ENCODE results near the gene TSPAN18. TPM values are rescaled to one million over a fixed set of nuclear protein-coding genes. Genes with fewer than 3 reads are reported as not detected.

Gene TSPAN18
- total and polyA plus RNA-seq, 2 of the 8 experiments (the other 6 are each of a cell fraction or from before 2014, with no cell fraction given) = 5.2 to 10.2 TPM

DNA sequence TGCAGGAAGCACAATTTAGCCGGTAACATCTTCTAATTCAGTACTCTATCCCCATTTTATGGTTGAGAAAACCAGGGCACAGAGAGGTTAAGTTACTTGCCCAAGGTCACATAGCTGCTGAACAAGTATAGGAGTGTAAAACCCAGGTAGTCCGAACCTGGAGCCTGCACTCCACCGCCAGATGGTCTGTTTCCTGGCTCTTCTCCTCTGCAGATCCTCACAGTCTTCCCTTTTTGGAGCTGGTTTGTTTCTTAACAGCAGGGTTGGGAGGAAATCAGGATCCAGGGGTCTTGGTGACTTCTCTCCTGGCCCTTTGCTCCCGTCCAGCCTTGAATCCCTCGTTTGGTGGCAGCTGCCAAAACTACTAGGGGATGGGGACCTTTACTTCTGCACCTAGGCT lies 12.0 kb downstream of the TSPAN18 start:
- Histone ChIP-seq H3K27ac (ENCODE audit: low read depth, low read length) (no peak overlapping the region), H3K23ac (ENCODE audit: insufficient read length) (no peak overlapping the region), H3K4me2 (ENCODE audit: insufficient read depth in 1 of 2, low read depth in 2 of 2, low read length in 2 of 2) (no peak overlapping the region), H4K91ac (replicated peaks; ENCODE audit: insufficient read length, low read length) (no peak overlapping the region), H2BK20ac (ENCODE audit: low read length) (0 out of 2 replicates have a peak overlapping the region, but pooled peaks have one; percentile 73), H2BK5ac (ENCODE audit: low read depth, low read length) (no peak overlapping the region; the same call in 1 of the 2 replicates), H3K9ac (replicated peaks in 1 of 4; ENCODE audit: extremely low read depth in 1 of 4, low read depth in 3 of 4, low read length in 3 of 4) (no peak overlapping the region), H3K14ac (ENCODE audit: insufficient read length) (no peak overlapping the region), H3K79me2 (ENCODE audit: control insufficient read depth in 1 of 2, insufficient read depth in 2 of 2, low read length in 2 of 2) (no peaks in the 10 kb centered on the region), H3K23me2 (ENCODE audit: low read depth, low read length) (no peaks in the 10 kb centered on the region), H3K4me3 (ENCODE audit: extremely low read depth in 1 of 4, insufficient read depth in 2 of 4, low read depth in 3 of 4, low read length in 4 of 4) (no peak overlapping the region), H3K18ac (ENCODE audit: extremely low read depth, low read length) (no peak overlapping the region), H2BK120ac (replicated peaks; ENCODE audit: low read depth, low read length) (no peak overlapping the region), H2BK15ac (ENCODE audit: low read length) (0 out of 2 replicates have a peak overlapping the region, but pooled peaks have one; percentile 13), H3K56ac (replicated peaks; ENCODE audit: insufficient read length, low read depth, low read length) (no peak overlapping the region), H3K27me3 (replicated peaks in 1 of 4; ENCODE audit: control insufficient read depth in 3 of 4, extremely low read depth in 1 of 4, insufficient read depth in 3 of 4, low read length in 3 of 4) (peaks cover 0 to 20% (median 5%) of the 10 kb centered on the region in 4 experiments; a peak in 5 of 7 replicates), H3K36me3 (ENCODE audit: control insufficient read depth in 2 of 4, insufficient read depth in 4 of 4, low read length in 3 of 4) (no peaks in the 10 kb centered on the region), H2BK12ac (ENCODE audit: low read depth, low read length) (no peak overlapping the region), H3K4me1 (replicated peaks in 1 of 4; ENCODE audit: control insufficient read depth in 3 of 4, insufficient read depth in 4 of 4, low read length in 3 of 4) (peaks cover 15 to 33% (median 25%) of the 10 kb centered on the region in 4 experiments), H4K20me1 (replicated peaks in 1 of 2; ENCODE audit: control insufficient read depth in 1 of 2, insufficient read depth in 2 of 2, low read length in 2 of 2) (no peaks in the 10 kb centered on the region), H3K4ac (replicated peaks; ENCODE audit: insufficient read length, low read depth, low read length) (no peak overlapping the region), H2AK5ac (ENCODE audit: low read depth, low read length) (no peak overlapping the region), H3K79me1 (ENCODE audit: low read depth, low read length) (no peaks in the 10 kb centered on the region), H2AFZ (ENCODE audit: low read length) (no peak overlapping the region), H4K5ac (ENCODE audit: insufficient read length, low read depth, low read length) (no peak overlapping the region), H3K9me3 (ENCODE audit: insufficient read depth in 2 of 2, low read depth in 1 of 2, low read length in 1 of 2) (no peaks in the 10 kb centered on the region), H4K8ac (ENCODE audit: extremely low read depth, insufficient read depth, low read length) (no peak overlapping the region)
- DNase-seq (ENCODE audit: low read depth in 1 of 2, low spot score in 2 of 2) (no peak), FAIRE-seq (no peak)
- ChIA-PET POLR2A (ENCODE audit: partially characterized antibody) (interaction anchor here (0.8 to 1.9 kb wide), 2 partner anchors 8 to 13 kb away, joined by 3 to 4 read pairs; no protein-coding TSS in a partner anchor), CTCF (ENCODE audit: partially characterized antibody) (interaction anchor here (0.7 to 10.3 kb wide), 13 partner anchors 9 to 356 kb away, joined by 3 to 63 read pairs (median 3); no protein-coding TSS in a partner anchor)
- WGBS, 2 experiments (ENCODE audit: extremely low coverage in 1 of 2, insufficient coverage in 1 of 2, insufficient read length in 1 of 2, insufficient replicate concordance in 2 of 2, low coverage in 1 of 2, low lambda C conversion rate in 2 of 2, missing lambda C conversion rate in 1 of 2) = 80% methylated on average over 5 of the region's 5 CpGs; no CpG with 5 or more reads in 1 of the 2 experiments
- TF ChIP-seq GABPA (IDR thresholded peaks at IDR 0.05; ENCODE audit: borderline replicate concordance, insufficient read depth, low read length) (no peak), RAD21 (IDR thresholded peaks at IDR 0.05 in 1 of 2, conservative IDR thresholded peaks at IDR 0.05 in 1 of 2; ENCODE audit: low read depth in 2 of 2, low read length in 2 of 2) (no peak), SRF (IDR thresholded peaks at IDR 0.05; ENCODE audit: low read depth, low read length) (no peak), CTBP2 (IDR thresholded peaks at IDR 0.05; ENCODE audit: borderline replicate concordance, insufficient read depth, insufficient read length, low read length) (no peak), TAF7 (optimal IDR thresholded peaks at IDR 0.05; ENCODE audit: borderline replicate concordance, low read depth, low read length) (no peak)
